ENCODE measurements around the gene MZF1.

MZF1 gene

GRCh38 chr19:58538257-58539168 lies 34.6 kb downstream of the MZF1 start:
- no peak for DNase-seq

- no peak for DNase-seq
These were observed 36.0 kb downstream of the MZF1 start for GRCh38 chr19:58536852-58537798.

- no peak for DNase-seq
These were observed 37.3 kb downstream of the MZF1 start for GRCh38 chr19:58535857-58536256.

DNA sequence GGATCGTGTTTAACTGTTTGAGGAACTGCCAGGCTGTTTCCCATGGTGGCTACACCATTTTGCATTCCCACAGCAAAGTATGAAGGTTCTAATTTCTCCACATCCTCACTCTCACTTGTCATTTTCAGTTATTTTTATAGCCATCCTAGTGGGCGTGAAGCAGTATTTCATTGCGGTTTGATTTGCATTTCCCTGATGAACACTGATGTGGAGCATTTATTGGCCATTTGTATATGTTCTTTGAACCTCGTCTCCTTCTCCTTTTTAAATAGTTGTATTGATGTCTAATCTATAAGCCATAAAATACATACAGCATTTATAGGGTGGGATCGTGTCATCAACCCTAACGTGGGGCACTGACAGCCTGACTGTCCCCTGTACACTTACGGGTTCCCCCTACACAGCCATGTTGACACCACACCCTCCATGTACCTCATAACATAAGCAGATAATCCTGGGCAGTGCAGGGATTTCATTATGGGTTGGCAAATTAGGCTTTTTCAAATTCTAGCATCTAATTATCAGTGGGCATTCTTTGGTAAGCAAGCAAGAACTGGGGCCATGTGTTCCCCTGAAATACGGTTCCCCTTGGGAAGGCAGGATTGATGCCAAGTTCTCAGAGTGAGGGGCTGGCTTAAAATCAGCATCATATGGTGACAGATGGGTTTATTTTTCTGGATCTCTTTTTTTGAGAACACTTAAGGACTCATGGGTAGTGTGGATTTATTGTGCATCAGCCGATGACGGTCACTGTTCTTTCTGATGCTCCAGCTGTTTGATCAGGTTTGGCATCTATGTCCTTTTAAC lies 41.9 kb downstream of the MZF1 start:
- DNase-seq, result no peak

GRCh38 chr19:58529405-58529804 lies 43.7 kb downstream of the MZF1 start:
- DNase-seq, result no peak

- no peak for DNase-seq
These were observed 50.4 kb downstream of the MZF1 start for GRCh38 chr19:58522709-58523108.

GRCh38 chr19:58521651-58522050 lies 51.5 kb downstream of the MZF1 start:
- DNase-seq, result peak in 1 of 2 donors; percentile 42

DNA sequence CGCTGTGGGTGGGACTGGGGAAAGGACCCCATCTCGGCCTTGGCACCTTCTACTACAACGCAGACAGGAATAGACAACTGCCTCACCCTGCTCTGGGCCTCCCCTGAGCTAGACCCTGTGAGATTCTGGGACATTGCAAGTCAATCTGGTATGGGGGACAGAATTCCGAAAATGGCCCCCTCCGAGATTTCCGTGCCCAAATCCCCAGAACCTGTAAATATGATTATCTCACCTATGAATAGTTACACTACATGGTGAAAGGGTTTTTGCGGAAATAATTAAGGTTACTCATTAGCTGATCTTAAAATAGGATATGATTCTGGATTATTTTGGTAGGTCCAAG lies 52.9 kb downstream of the MZF1 start:
- DNase-seq, result no peak

DNA sequence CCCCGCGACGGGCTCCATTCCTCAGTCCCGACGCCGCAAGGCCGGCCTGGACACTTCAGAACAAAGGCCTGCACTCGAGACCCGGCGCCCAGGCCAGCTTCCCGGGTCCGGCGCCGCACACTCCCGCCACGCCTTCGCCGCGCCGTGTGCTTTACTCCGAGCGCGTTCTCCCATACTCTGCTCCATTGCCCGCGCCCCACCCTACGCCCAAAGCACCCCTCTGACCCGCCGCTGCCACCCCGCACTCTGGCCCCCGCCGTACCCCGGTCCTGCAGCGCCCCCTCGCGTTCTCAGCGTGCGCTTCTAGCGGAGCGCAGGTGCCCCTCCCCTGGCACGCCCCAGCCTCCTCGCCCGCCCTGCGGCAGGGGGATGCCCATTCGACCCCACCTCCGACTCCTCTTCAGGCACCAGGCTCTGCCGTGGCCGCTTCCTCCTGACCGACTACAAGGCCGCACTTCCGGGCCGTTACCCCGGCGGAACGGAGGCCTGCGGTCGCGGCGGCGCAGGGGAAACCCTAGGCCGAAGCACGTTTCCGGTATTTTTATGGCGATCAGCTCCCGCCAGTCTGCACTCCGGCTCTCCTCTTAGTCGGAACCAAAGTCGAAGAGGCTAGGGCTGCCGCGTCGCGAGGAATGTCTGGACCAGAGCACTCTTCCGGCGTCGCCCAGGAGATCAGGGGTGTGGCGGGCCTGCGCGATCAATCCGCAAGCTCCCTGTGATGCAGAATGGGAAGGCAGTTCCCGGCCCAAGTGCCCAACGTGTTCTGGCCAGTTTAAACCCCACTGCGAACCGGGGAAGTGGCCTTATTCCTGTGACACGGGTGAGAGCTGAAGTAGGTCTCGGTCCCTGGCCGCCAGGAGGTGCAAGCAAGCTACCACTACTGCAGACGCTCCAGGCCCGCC lies 53.5 kb downstream of the MZF1 start, which contains the start of gene ZBTB45:
TSS of gene ZBTB45 (minus strand) at position 456 of the 902 bp plus-strand sequence. CDS start 2,137 bp downstream, outside the sequence.
- peak; percentile 91 to 93 for DNase-seq

GRCh38 chr19:58519087-58519354 lies 54.1 kb downstream of the MZF1 start:
- DNase-seq, result peak; percentile 38 to 56

DNA sequence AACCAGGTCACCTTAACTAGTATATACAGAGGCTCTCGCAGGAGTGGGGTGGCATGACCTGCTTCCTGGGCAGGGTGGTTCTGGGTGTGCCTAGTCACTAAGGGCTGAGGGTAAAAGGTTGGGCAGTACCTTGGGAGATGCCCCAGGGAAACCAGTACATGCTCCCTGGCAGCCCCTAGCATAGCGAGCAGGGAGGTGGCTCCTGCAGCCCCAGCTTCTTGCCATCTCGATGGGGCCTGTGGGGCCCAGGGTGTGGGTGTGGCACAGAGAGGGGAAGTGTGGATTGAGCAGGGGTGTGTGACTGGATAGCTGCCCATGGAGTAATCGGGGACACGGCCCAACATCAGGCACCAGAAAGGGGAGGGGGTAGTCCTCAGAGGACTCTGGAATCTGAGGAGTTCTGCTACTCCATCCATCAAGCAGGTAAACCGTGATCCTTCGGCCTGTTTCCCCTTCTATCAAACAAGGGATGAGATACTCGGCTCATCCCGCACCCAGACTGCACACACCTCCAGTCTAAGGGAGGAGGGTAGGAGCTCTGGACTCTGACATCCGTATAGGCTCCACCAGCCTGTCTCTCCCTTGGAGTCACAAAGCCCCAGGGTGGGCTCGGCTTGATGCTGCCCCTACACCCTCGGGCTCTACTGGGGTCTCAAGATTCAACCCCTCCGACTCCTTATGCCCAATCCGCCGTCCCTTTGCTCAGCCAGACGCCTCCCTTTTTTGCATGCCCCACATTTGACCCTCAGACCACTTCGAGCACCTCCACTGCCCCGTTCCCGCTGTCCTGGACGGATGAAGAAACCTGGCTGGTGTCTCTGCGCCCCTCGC lies 54.7 kb downstream of the MZF1 start:
- DNase-seq, result peak; percentile 46 to 52

GRCh38 chr19:58516964-58517833 lies 55.9 kb downstream of the MZF1 start:
- no peak for DNase-seq

DNA sequence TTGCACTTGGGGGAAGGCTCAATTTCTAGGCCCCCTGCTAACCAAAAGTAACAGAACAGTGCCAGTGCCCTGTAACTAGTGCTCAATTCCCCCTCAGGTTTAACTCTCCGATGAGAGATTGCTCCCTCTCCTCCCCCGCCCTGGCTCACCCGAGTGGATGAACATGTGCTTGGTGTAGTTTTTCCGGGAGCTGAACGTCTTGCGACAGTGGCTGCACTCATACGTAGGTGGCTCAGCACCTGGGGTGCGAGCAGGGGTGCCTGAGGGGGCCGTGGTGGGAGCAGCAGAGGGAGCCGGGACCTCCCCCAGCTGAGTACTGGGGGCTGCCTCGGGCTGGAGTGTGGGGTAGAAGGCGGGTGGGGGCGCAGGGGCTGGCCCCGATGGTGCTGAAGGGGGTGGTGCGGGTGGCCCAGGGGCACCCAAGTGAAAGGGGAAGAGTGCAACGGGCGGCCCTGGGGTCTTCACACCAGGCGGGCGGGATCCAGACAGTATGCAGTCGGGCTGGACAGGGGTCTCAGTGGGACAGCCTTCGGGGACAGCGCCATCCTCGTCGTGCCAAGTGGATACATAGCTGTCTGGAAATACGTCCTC lies 56.8 kb downstream of the MZF1 start:
- no peak for DNase-seq

- DNase-seq, result no peak
These were observed 57.9 kb downstream of the MZF1 start for GRCh38 chr19:58515259-58515658.

GRCh38 chr19:58514564-58515022 lies 58.5 kb downstream of the MZF1 start:
- no peak for DNase-seq

- peak; percentile 86 to 96 for DNase-seq
These were observed 59.2 kb downstream of the MZF1 start for GRCh38 chr19:58513694-58514563.

- DNase-seq, result no peak
These were observed 59.9 kb downstream of the MZF1 start for GRCh38 chr19:58513213-58513693.
